ENCODE measurements around the gene MOB1A.

GRCh38 chr2:74223941-74224770 lies 45.5 kb upstream of the MOB1A start:
- TF ChIP-seq ISL2 (CRISPR knock-in tag; IDR thresholded peaks at IDR 0.05) (no peak), SATB2 (CRISPR knock-in tag; IDR thresholded peaks at IDR 0.05) (no peak), E2F5 (CRISPR knock-in tag; conservative IDR thresholded peaks at IDR 0.05) (no peak)
